B cell (primary cell): ENCODE measurements around the gene CACNG1. TPM values are rescaled to one million over a fixed set of nuclear protein-coding genes. Genes with fewer than 3 reads are reported as not detected.

Source experiments
- ATAC-seq: fragments of 200-7000 bp; cut with Tn5 transposase; one replicate; pipeline ENCODE4 v1.10.0; 2021; ENCODE audit warnings: low read depth, mild to moderate bottlenecking, moderate number of reproducible peaks, moderate library complexity
- CTCF ChIA-PET: fragments of 350-600 bp; sonication (Branson Sonifier 250); formaldehyde crosslinking; loops from one replicate; lab custom pipeline; 2021; ENCODE audit warnings: antibody characterized with exemption, inconsistent platforms; lab: Charles Lee
- POLR2A ChIA-PET: fragments of 350-600 bp; sonication (Branson Sonifier 250); formaldehyde crosslinking; loops from one replicate; lab custom pipeline; 2021; ENCODE audit warnings: antibody characterized with exemption; lab: Charles Lee
- DNase-seq: peaks from one replicate; pipeline ENCODE4 v3.0.0; 2013
- H2AFZ ChIP-seq: 2 replicates; pipeline ENCODE4 v1.6.1; 2012; ENCODE audit warnings: mild to moderate bottlenecking, low read depth, low read length; ENCODE audit not compliant: insufficient read depth, poor library complexity, severe bottlenecking
- H3K27ac ChIP-seq, 2 donors: 1 replicate in 1 of 2; 2 replicates in 1 of 2; pipeline ENCODE4 v1.5.1; 2012 to 2013; ENCODE audit warnings: low read length in 2 of 2, mild to moderate bottlenecking in 2 of 2, moderate library complexity in 1 of 2
- H3K27me3 ChIP-seq, 4 experiments: fragments of 200-600 bp in 1 of 4; sonication (generic) in 1 of 4; replicated peaks in 1 of 4; 1 replicate in 2 of 4; 2 replicates in 2 of 4; pipeline versions ENCODE4 v1.6.1 to v1.7.0; 2013 to 2016; ENCODE audit warnings: low read length in 3 of 4, mild to moderate bottlenecking in 2 of 4, mixed read lengths in 1 of 4, moderate library complexity in 1 of 4; ENCODE audit not compliant: insufficient read depth in 4 of 4, control insufficient read depth in 3 of 4; ENCODE audit errors: control extremely low read depth in 1 of 4
- H3K36me3 ChIP-seq, 2 experiments: replicated peaks in 1 of 2; 1 replicate in 1 of 2; 2 replicates in 1 of 2; pipeline versions ENCODE4 v1.6.1 to v1.7.1; 2013; ENCODE audit warnings: low read length in 1 of 2; ENCODE audit not compliant: insufficient read depth in 2 of 2, control insufficient read depth in 1 of 2; ENCODE audit errors: control extremely low read depth in 1 of 2, extremely low read depth in 1 of 2
- H3K4me1 ChIP-seq, 2 donors: fragments of 200-600 bp in 1 of 2; sonication (generic) in 1 of 2; 1 replicate in 1 of 2; 2 replicates in 1 of 2; pipeline versions ENCODE4 v1.5.1 to v1.6.1; 2013 to 2017; ENCODE audit warnings: low read length in 2 of 2; ENCODE audit not compliant: control insufficient read depth in 2 of 2, insufficient read depth in 2 of 2
- H3K4me2 ChIP-seq: replicated peaks from 2 replicates; pipeline ENCODE3; 2012; ENCODE audit warnings: mild to moderate bottlenecking, low read depth, low read length; ENCODE audit not compliant: poor library complexity, severe bottlenecking
- H3K4me3 ChIP-seq, 5 experiments: fragments of 200-600 bp in 1 of 5; sonication (generic) in 1 of 5; 1 replicate in 3 of 5; 2 replicates in 2 of 5; pipeline versions ENCODE4 v1.5.1 to v1.7.0; 2011 to 2016; ENCODE audit warnings: low read length in 4 of 5, mild to moderate bottlenecking in 4 of 5, low read depth in 2 of 5, control low read depth in 1 of 5, moderate library complexity in 1 of 5; ENCODE audit not compliant: insufficient read depth in 1 of 5; ENCODE audit errors: control extremely low read depth in 1 of 5, extremely low read depth in 1 of 5
- H3K79me2 ChIP-seq: fragments of 200-600 bp; sonication (generic); one replicate; pipeline ENCODE4 v1.6.0; 2016; ENCODE audit warnings: low read length; ENCODE audit not compliant: control insufficient read depth, insufficient read depth
- H3K9ac ChIP-seq: fragments of 200-600 bp; sonication (generic); 2 replicates; pipeline ENCODE4 v1.6.1; 2017; ENCODE audit warnings: mild to moderate bottlenecking, low read length, moderate library complexity
- H3K9me3 ChIP-seq, 3 donors: one replicate each; pipeline versions ENCODE4 v1.6.1 to v1.7.1; 2013; ENCODE audit warnings: low read length in 2 of 3; ENCODE audit not compliant: control insufficient read depth in 2 of 3, insufficient read depth in 1 of 3; ENCODE audit errors: control extremely low read depth in 1 of 3
- H4K20me1 ChIP-seq: 2 replicates; pipeline ENCODE4 v1.6.0; 2012; ENCODE audit warnings: mild to moderate bottlenecking, low read length; ENCODE audit not compliant: insufficient read depth, control insufficient read depth, poor library complexity, severe bottlenecking
- H3K27ac Mint-ChIP-seq: one replicate; pipeline ENCODE4 v1.8.0; 2021; ENCODE audit warnings: mixed read lengths
- H3K27me3 Mint-ChIP-seq: one replicate; pipeline ENCODE4 v1.8.0; 2021; ENCODE audit warnings: mixed read lengths
- H3K4me1 Mint-ChIP-seq: one replicate; pipeline ENCODE4 v1.8.0; 2021; ENCODE audit warnings: mixed read lengths
- H3K4me3 Mint-ChIP-seq: one replicate; pipeline ENCODE4 v1.8.0; 2021; ENCODE audit warnings: mixed read lengths
- H3K9me3 Mint-ChIP-seq: one replicate; pipeline ENCODE4 v1.8.0; 2022; ENCODE audit warnings: mixed read lengths; ENCODE audit not compliant: insufficient read depth
- CTCF ChIP-seq: fragments of 200-600 bp; IDR thresholded peaks from one replicate; pipeline ENCODE4 v1.8.0; 2022; ENCODE audit warnings: antibody characterized with exemption, mild to moderate bottlenecking
- EZH2 ChIP-seq: IDR thresholded peaks from 2 replicates; pipeline ENCODE4 v1.6.1; 2012; ENCODE audit warnings: borderline replicate concordance, low read depth, mild to moderate bottlenecking, moderate library complexity, low read length; ENCODE audit not compliant: insufficient read depth, poor library complexity, severe bottlenecking
- WGBS: methylation state at CpG from one replicate; pipeline ENCODE4 v1.1.5; 2013; ENCODE audit warnings: missing lambda C conversion rate; ENCODE audit not compliant: insufficient coverage; 5-methylcytosine and 5-hydroxymethylcytosine counted together
- intact Hi-C: fragments of 100-400 bp; cut with micrococcal nuclease; formaldehyde crosslinking; loops from one replicate; pipeline ENCODE4 v1.10.0; 2022
- polyA plus RNA-seq: library from polyadenylated mRNA; depleted of rRNA; stranded (reverse); fragments of >200 nt; gene quantifications from 2 replicates; pipeline ENCODE4 v1.2.3, GENCODE V29; 2012
- total RNA-seq, 2 donors: library from RNA; stranded (reverse); fragments of 120-200 nt in 1 of 2; gene quantifications; 1 replicate in 1 of 2; 2 replicates in 1 of 2; pipeline versions ENCODE4 v1.2.3 to v1.2.4, GENCODE V29; 2013 to 2022

CACNG1 gene
- total and polyA plus RNA-seq, 2 donors (not counting 1 experiment from before 2014, with no cell fraction given): not detected

GRCh38 chr17:67066717-67067116 is 22.4 kb downstream of the CACNG1 start:
- H3K4me2 ChIP-seq: no peak overlapping the region
- H3K27me3 ChIP-seq: no peaks in the 10 kb centered on the region
- no peak for DNase-seq
- no peak overlapping the region for H3K9ac ChIP-seq
- TF ChIP-seq EZH2: no peak
- TF ChIP-seq CTCF: no peak
- H3K27ac ChIP-seq: no peak overlapping the region
- no peaks in the 10 kb centered on the region for H3K9me3 Mint-ChIP-seq
- CTCF ChIA-PET: no interaction called here
- peaks cover 0 to 2% of the 10 kb centered on the region in 2 experiments for H3K36me3 ChIP-seq
- ATAC-seq: no peak
- no peak overlapping the region for H3K27ac Mint-ChIP-seq
- no peaks in the 10 kb centered on the region for H3K9me3 ChIP-seq
- intact Hi-C loops: no loop called here
- no peaks in the 10 kb centered on the region for H3K79me2 ChIP-seq
- no peaks in the 10 kb centered on the region for H3K27me3 Mint-ChIP-seq
- no peaks in the 10 kb centered on the region for H3K4me1 Mint-ChIP-seq
- H2AFZ ChIP-seq: no peak overlapping the region
- no peak overlapping the region for H3K4me3 ChIP-seq
- H3K4me3 Mint-ChIP-seq: no peak overlapping the region
- H4K20me1 ChIP-seq: no peaks in the 10 kb centered on the region
- 93% methylated on average over 2 of the region's 2 CpGs for WGBS
- POLR2A ChIA-PET: no interaction called here
- H3K4me1 ChIP-seq: no peaks in the 10 kb centered on the region

- H3K9ac ChIP-seq: no peak overlapping the region
- CTCF ChIA-PET: no interaction called here
- H2AFZ ChIP-seq: no peak overlapping the region
- H3K4me1 ChIP-seq: no peaks in the 10 kb centered on the region
- POLR2A ChIA-PET: no interaction called here
- H4K20me1 ChIP-seq: no peaks in the 10 kb centered on the region
- H3K9me3 ChIP-seq: no peaks in the 10 kb centered on the region
- no peak overlapping the region for H3K27ac ChIP-seq
- TF ChIP-seq EZH2: no peak
- no peak for TF ChIP-seq CTCF
- WGBS: 100% methylated on average over 6 of the region's 13 CpGs
- no peak overlapping the region for H3K4me3 Mint-ChIP-seq
- peaks cover 2 to 3% of the 10 kb centered on the region in 2 experiments for H3K36me3 ChIP-seq
- no peaks in the 10 kb centered on the region for H3K9me3 Mint-ChIP-seq
- no peaks in the 10 kb centered on the region for H3K4me1 Mint-ChIP-seq
- H3K79me2 ChIP-seq: no peaks in the 10 kb centered on the region
- DNase-seq (no peak), ATAC-seq (no peak)
- H3K27ac Mint-ChIP-seq: no peak overlapping the region
- H3K27me3 ChIP-seq: no peaks in the 10 kb centered on the region
- no peak overlapping the region for H3K4me2 ChIP-seq
- no peak overlapping the region for H3K4me3 ChIP-seq
- intact Hi-C loops: no loop called here
- H3K27me3 Mint-ChIP-seq: no peaks in the 10 kb centered on the region
Measured at GRCh38 chr17:67067571-67068482, 23.5 kb downstream of the CACNG1 start.
